ENCODE data around the gene PKD1L1. TPM values are rescaled to one million over a fixed set of nuclear protein-coding genes. Genes with fewer than 3 reads are reported as not detected.

Gene PKD1L1
- polyA plus RNA-seq, 1 donor (not counting 4 experiments of a cell fraction or from before 2014, with no cell fraction given) = 0.04 TPM

- Histone ChIP-seq H3K4me1 (ENCODE audit: control insufficient read depth, extremely low read depth, insufficient read depth, low read length) (no peaks in the 10 kb centered on the region), H3K9me3 (ENCODE audit: control insufficient read depth, low read depth, low read length) (no peaks in the 10 kb centered on the region), H3K27ac (ENCODE audit: control insufficient read depth, insufficient read depth, low read length) (no peak overlapping the region), H3K4me2 (ENCODE audit: control insufficient read depth, extremely low read depth, insufficient read depth, low read depth, low read length) (no peak overlapping the region), H3K9me1 (ENCODE audit: control insufficient read depth, extremely low read depth, insufficient read depth, low read length) (no peaks in the 10 kb centered on the region), H3K4me3 (ENCODE audit: control insufficient read depth in 2 of 3, extremely low read depth in 1 of 3, insufficient read depth in 2 of 3, low read depth in 1 of 3, low read length in 3 of 3) (no peak overlapping the region), H3K36me3 (ENCODE audit: control insufficient read depth in 2 of 2, extremely low read depth in 1 of 2, insufficient read depth in 2 of 2, low read length in 2 of 2) (no peaks in the 10 kb centered on the region), H4K20me1 (ENCODE audit: control insufficient read depth, extremely low read depth, insufficient read depth, low read length) (no peaks in the 10 kb centered on the region), H3K27me3 (ENCODE audit: control insufficient read depth, extremely low read depth, insufficient read depth, low read length) (no peaks in the 10 kb centered on the region), H2AFZ (ENCODE audit: control insufficient read depth, low read length) (no peak overlapping the region), H3K9ac (ENCODE audit: control insufficient read depth, extremely low read depth, insufficient read depth, low read length) (no peak overlapping the region), H3K79me2 (ENCODE audit: control insufficient read depth, insufficient read depth, low read length) (no peaks in the 10 kb centered on the region)
- DNase-seq (ENCODE audit: low read depth, low spot score) = no peak
- dilution Hi-C loops (cut with MboI; ENCODE audit: extremely low pct_ligation_motif_present, low sequenced_read_pairs) = no loop called here
- no peak for FAIRE-seq
- TF ChIP-seq CTCF (optimal IDR thresholded peaks at IDR 0.05 in 1 of 3, IDR thresholded peaks at IDR 0.05 in 1 of 3, conservative IDR thresholded peaks at IDR 0.05 in 1 of 3; ENCODE audit: extremely low read depth in 1 of 3, insufficient read depth in 2 of 3, low read length in 3 of 3) (no peak), EZH2 (IDR thresholded peaks at IDR 0.05; ENCODE audit: low read length) (no peak)
These were observed 132.4 kb downstream of the PKD1L1 start for GRCh38 chr7:47815867-47816266.

GRCh38 chr7:47814905-47815613 is 133.2 kb downstream of the PKD1L1 start:
- Histone ChIP-seq H3K9me1 (ENCODE audit: control insufficient read depth, extremely low read depth, insufficient read depth, low read length) (no peaks in the 10 kb centered on the region), H3K4me2 (ENCODE audit: control insufficient read depth, extremely low read depth, insufficient read depth, low read depth, low read length) (no peak overlapping the region), H3K36me3 (ENCODE audit: control insufficient read depth in 2 of 2, extremely low read depth in 1 of 2, insufficient read depth in 2 of 2, low read length in 2 of 2) (no peaks in the 10 kb centered on the region), H3K79me2 (ENCODE audit: control insufficient read depth, insufficient read depth, low read length) (no peaks in the 10 kb centered on the region), H3K27me3 (ENCODE audit: control insufficient read depth, extremely low read depth, insufficient read depth, low read length) (no peaks in the 10 kb centered on the region), H3K9me3 (ENCODE audit: control insufficient read depth, low read depth, low read length) (no peaks in the 10 kb centered on the region), H3K4me3 (ENCODE audit: control insufficient read depth in 2 of 3, extremely low read depth in 1 of 3, insufficient read depth in 2 of 3, low read depth in 1 of 3, low read length in 3 of 3) (no peak overlapping the region), H3K4me1 (ENCODE audit: control insufficient read depth, extremely low read depth, insufficient read depth, low read length) (no peaks in the 10 kb centered on the region), H4K20me1 (ENCODE audit: control insufficient read depth, extremely low read depth, insufficient read depth, low read length) (no peaks in the 10 kb centered on the region), H3K9ac (ENCODE audit: control insufficient read depth, extremely low read depth, insufficient read depth, low read length) (no peak overlapping the region), H2AFZ (ENCODE audit: control insufficient read depth, low read length) (no peak overlapping the region), H3K27ac (ENCODE audit: control insufficient read depth, insufficient read depth, low read length) (no peak overlapping the region)
- no peak for DNase-seq (ENCODE audit: low read depth, low spot score)
- no peak for FAIRE-seq
- dilution Hi-C loops (cut with MboI; ENCODE audit: extremely low pct_ligation_motif_present, low sequenced_read_pairs) = no loop called here
- TF ChIP-seq CTCF (optimal IDR thresholded peaks at IDR 0.05 in 1 of 3, IDR thresholded peaks at IDR 0.05 in 1 of 3, conservative IDR thresholded peaks at IDR 0.05 in 1 of 3; ENCODE audit: extremely low read depth in 1 of 3, insufficient read depth in 2 of 3, low read length in 3 of 3) (no peak), EZH2 (IDR thresholded peaks at IDR 0.05; ENCODE audit: low read length) (no peak)
